Glutamatergic neuron (in vitro differentiated cells): Measurements from ENCODE around the gene PLD1. TPM values are rescaled to one million over a fixed set of nuclear protein-coding genes. Genes with fewer than 3 reads are reported as not detected.

Experiments
- DNase-seq: peaks from one replicate; pipeline ENCODE4 v3.0.0; 2022
- H3K27ac Mint-ChIP-seq: one replicate; pipeline ENCODE4 v1.8.0; 2020; ENCODE audit warnings: mild to moderate bottlenecking, mixed read lengths, inconsistent platforms; ENCODE audit not compliant: unreplicated experiment
- H3K27me3 Mint-ChIP-seq: one replicate; pipeline ENCODE4 v1.8.0; 2020; ENCODE audit warnings: mild to moderate bottlenecking, moderate library complexity, mixed read lengths, inconsistent platforms; ENCODE audit not compliant: unreplicated experiment
- H3K36me3 Mint-ChIP-seq: one replicate; pipeline ENCODE4 v1.8.0; 2020; ENCODE audit warnings: mild to moderate bottlenecking, mixed read lengths, inconsistent platforms; ENCODE audit not compliant: unreplicated experiment
- H3K4me1 Mint-ChIP-seq: one replicate; pipeline ENCODE4 v1.8.0; 2020; ENCODE audit warnings: mild to moderate bottlenecking, low read depth, mixed read lengths, inconsistent platforms; ENCODE audit not compliant: unreplicated experiment
- H3K4me3 Mint-ChIP-seq: one replicate; pipeline ENCODE4 v1.8.0; 2020; ENCODE audit warnings: mild to moderate bottlenecking, mixed read lengths, inconsistent platforms; ENCODE audit not compliant: unreplicated experiment
- H3K9me3 Mint-ChIP-seq: one replicate; pipeline ENCODE4 v1.8.0; 2020; ENCODE audit warnings: mild to moderate bottlenecking, moderate library complexity, mixed read lengths, inconsistent platforms; ENCODE audit not compliant: unreplicated experiment
- CTCF ChIP-seq: fragments of 200-600 bp; sonication (generic); IDR thresholded peaks from one replicate; pipeline ENCODE4 v1.5.0; 2021; ENCODE audit not compliant: partially characterized antibody, unreplicated experiment
- total RNA-seq: library from RNA; stranded (reverse); fragmentation: NEBNext Ultra II Directional; extraction: Animal tissue kit (Norgen Biotek cat#: 25700); gene quantifications from one replicate; pipeline ENCODE4 v1.2.1, GENCODE V29; 2021; ENCODE audit not compliant: unreplicated experiment

The PLD1 gene
- total RNA-seq, 1 donor from 2014 or later: 0.61 TPM

GRCh38 chr3:171622126-171622525 lies 188.2 kb downstream of the PLD1 start:
- H3K36me3 Mint-ChIP-seq: peaks cover 13% of the 10 kb centered on the region
- no peak overlapping the region for H3K27ac Mint-ChIP-seq
- peaks cover 2% of the 10 kb centered on the region for H3K27me3 Mint-ChIP-seq
- no peak for TF ChIP-seq CTCF
- H3K4me3 Mint-ChIP-seq: no peak overlapping the region
- H3K9me3 Mint-ChIP-seq: peaks cover 7% of the 10 kb centered on the region
- H3K4me1 Mint-ChIP-seq: no peaks in the 10 kb centered on the region
- no peak for DNase-seq

GRCh38 chr3:171620825-171621434 lies 189.4 kb downstream of the PLD1 start:
- Mint-ChIP-seq H3K4me1 (no peaks in the 10 kb centered on the region), H3K36me3 (peaks cover 13% of the 10 kb centered on the region), H3K9me3 (peaks cover 7% of the 10 kb centered on the region), H3K4me3 (no peak overlapping the region), H3K27me3 (peaks cover 2% of the 10 kb centered on the region), H3K27ac (no peak overlapping the region)
- no peak for DNase-seq
- TF ChIP-seq CTCF: no peak

GRCh38 chr3:171616798-171617197 lies 193.5 kb downstream of the PLD1 start:
- Mint-ChIP-seq H3K9me3 (no peaks in the 10 kb centered on the region), H3K4me1 (no peaks in the 10 kb centered on the region), H3K27ac (no peak overlapping the region), H3K4me3 (no peak overlapping the region), H3K27me3 (peaks cover 2% of the 10 kb centered on the region), H3K36me3 (no peaks in the 10 kb centered on the region)
- no peak for TF ChIP-seq CTCF
- no peak for DNase-seq

GRCh38 chr3:171615686-171616085 lies 194.6 kb downstream of the PLD1 start:
- DNase-seq: no peak
- Mint-ChIP-seq H3K27me3 (peaks cover 2% of the 10 kb centered on the region), H3K36me3 (no peaks in the 10 kb centered on the region), H3K4me3 (no peak overlapping the region), H3K4me1 (no peaks in the 10 kb centered on the region), H3K9me3 (no peaks in the 10 kb centered on the region), H3K27ac (no peak overlapping the region)
- no peak for TF ChIP-seq CTCF

GRCh38 chr3:171615281-171615680 lies 195.0 kb downstream of the PLD1 start:
- Mint-ChIP-seq H3K27me3 (peaks cover 2% of the 10 kb centered on the region), H3K27ac (no peak overlapping the region), H3K4me3 (no peak overlapping the region), H3K4me1 (no peaks in the 10 kb centered on the region), H3K36me3 (no peaks in the 10 kb centered on the region), H3K9me3 (no peaks in the 10 kb centered on the region)
- no peak for DNase-seq
- no peak for TF ChIP-seq CTCF
